GM12878 (cell line): ENCODE data around the gene HEATR1. TPM values are rescaled to one million over a fixed set of nuclear protein-coding genes. Genes with fewer than 3 reads are reported as not detected.

ENCODE experiments used
- ASH2L ChIP-seq: fragments of 300-600, 200-600 bp; sonication (generic); IDR thresholded peaks from 2 replicates; pipeline ENCODE4 v1.6.1; 2017; ENCODE audit warnings: low read depth, mild to moderate bottlenecking, borderline replicate concordance
- ATF2 ChIP-seq: IDR thresholded peaks from 2 replicates; pipeline ENCODE4 v1.6.1; 2012; ENCODE audit warnings: low read length, inconsistent platforms
- BACH1 ChIP-seq: fragments of 450-650 bp; IDR thresholded peaks from 2 replicates; pipeline ENCODE4 v1.6.1; 2017; ENCODE audit warnings: mild to moderate bottlenecking, borderline replicate concordance
- FOS ChIP-seq: IDR thresholded peaks from 3 replicates; pipeline ENCODE4 v1.6.1; 2011; ENCODE audit warnings: borderline replicate concordance; ENCODE audit not compliant: insufficient read length; ENCODE audit errors: extremely low read depth
- IRF4 ChIP-seq: IDR thresholded peaks from 2 replicates; pipeline ENCODE4 v1.6.1; 2011; ENCODE audit warnings: low read depth, low read length
- KAT2A ChIP-seq: conservative IDR thresholded peaks from 2 replicates; pipeline ENCODE4 v1.6.1; 2011; ENCODE audit warnings: low read depth, low read length; ENCODE audit not compliant: control insufficient read depth
- KLF5 ChIP-seq: fragments of 450-650 bp; IDR thresholded peaks from 2 replicates; pipeline ENCODE4 v1.6.1; 2014; ENCODE audit warnings: mild to moderate bottlenecking; ENCODE audit not compliant: partially characterized antibody
- MEF2B ChIP-seq: fragments of 450-650 bp; IDR thresholded peaks from 2 replicates; pipeline ENCODE4 v1.6.1; 2018; ENCODE audit warnings: mild to moderate bottlenecking, moderate library complexity; ENCODE audit not compliant: partially characterized antibody, poor library complexity, severe bottlenecking
- MTA3 ChIP-seq: IDR thresholded peaks from 2 replicates; pipeline ENCODE4 v1.6.1; 2012; ENCODE audit warnings: low read length, inconsistent platforms, borderline replicate concordance
- MYC ChIP-seq: IDR thresholded peaks from 2 replicates; pipeline ENCODE4 v1.6.1; 2011; ENCODE audit warnings: mild to moderate bottlenecking, low read length, moderate library complexity, inconsistent platforms; ENCODE audit not compliant: insufficient read depth, insufficient replicate concordance, insufficient read length, severe bottlenecking
- NFIC ChIP-seq: IDR thresholded peaks from 2 replicates; pipeline ENCODE4 v1.6.1; 2012; ENCODE audit warnings: low read depth, mild to moderate bottlenecking, inconsistent platforms, low read length, moderate library complexity
- NR2F1 ChIP-seq: fragments of 450-650 bp; conservative IDR thresholded peaks from 2 replicates; pipeline ENCODE4 v1.6.1; 2017; ENCODE audit warnings: mild to moderate bottlenecking
- POLR2AphosphoS5 ChIP-seq: IDR thresholded peaks from 2 replicates; pipeline ENCODE4 v1.6.1; 2011; ENCODE audit warnings: mild to moderate bottlenecking, low read length, inconsistent platforms
- RUNX3 ChIP-seq: IDR thresholded peaks from 2 replicates; pipeline ENCODE4 v1.6.1; 2012; ENCODE audit warnings: low read length, inconsistent platforms
- STAT1 ChIP-seq: fragments of 450-650 bp; conservative IDR thresholded peaks from 2 replicates; pipeline ENCODE4 v1.6.1; 2014; ENCODE audit warnings: antibody characterized with exemption, mild to moderate bottlenecking
- WRNIP1 ChIP-seq: IDR thresholded peaks from 2 replicates; pipeline ENCODE4 v1.6.1; 2011; ENCODE audit warnings: low read depth, low read length, improper control_type of control experiment, borderline replicate concordance
- ZBED1 ChIP-seq: IDR thresholded peaks from 2 replicates; pipeline ENCODE4 v1.6.1; 2016; ENCODE audit warnings: borderline replicate concordance
- ZNF207 ChIP-seq: fragments of 450-650 bp; IDR thresholded peaks from 2 replicates; pipeline ENCODE4 v1.6.1; 2014; ENCODE audit warnings: antibody characterized with exemption, mild to moderate bottlenecking, borderline replicate concordance
- ZNF622 ChIP-seq: fragments of 450-650 bp; IDR thresholded peaks from 2 replicates; pipeline ENCODE4 v1.6.1; 2017; ENCODE audit warnings: mild to moderate bottlenecking, inconsistent platforms
- polyA plus RNA-seq, 11 experiments: library from polyadenylated mRNA; depleted of rRNA in 4 of 11; unstranded in 6 of 11; stranded (reverse) in 5 of 11; fragments of >200 nt; fragmentation: Nextera tagmentation in 4 of 11; fragmentation: Illumina TruSeq in 1 of 11; extraction: Ambion mirVana in 4 of 11; extraction: Trizol in 1 of 11; gene quantifications; 1 replicate in 1 of 11; 2 replicates in 10 of 11; pipeline versions ENCODE4 v1.2.1 to v1.2.3, GENCODE V29; 2011 to 2016; ENCODE audit warnings: inconsistent platforms in 2 of 11, missing spikeins in 2 of 11, low read depth in 1 of 11
- total RNA-seq, 4 experiments: library from RNA; depleted of rRNA in 3 of 4; stranded (reverse); fragments of >200 nt in 3 of 4; fragmentation: Illumina TruSeq in 1 of 4; extraction: Trizol in 1 of 4; gene quantifications; 2 replicates each; pipeline versions ENCODE4 v1.2.1 to v1.2.3, GENCODE V29; 2013 to 2021
- TF ChIP-seq, protein P1 (sequence below): fragments of 450-650 bp; formaldehyde crosslinking; IDR thresholded peaks from 2 replicates; pipeline ENCODE4 v1.4.0; 2022; ENCODE audit warnings: mild to moderate bottlenecking, moderate library complexity
- TF ChIP-seq, protein P2 (sequence below): IDR thresholded peaks from 2 replicates; pipeline ENCODE4 v1.6.1; 2012; ENCODE audit warnings: low read depth, low read length, improper control_type of control experiment
- TF ChIP-seq, protein P3 (sequence below): fragments of 450-650 bp; IDR thresholded peaks from 2 replicates; pipeline ENCODE4 v1.6.1; 2017; ENCODE audit warnings: mild to moderate bottlenecking

HEATR1 gene
- total and polyA plus RNA-seq, 10 of the 15 experiments (the other 5 are each of a cell fraction or from before 2014, with no cell fraction given), result 8.6 to 72.3 (median 41.9) TPM

DNA sequence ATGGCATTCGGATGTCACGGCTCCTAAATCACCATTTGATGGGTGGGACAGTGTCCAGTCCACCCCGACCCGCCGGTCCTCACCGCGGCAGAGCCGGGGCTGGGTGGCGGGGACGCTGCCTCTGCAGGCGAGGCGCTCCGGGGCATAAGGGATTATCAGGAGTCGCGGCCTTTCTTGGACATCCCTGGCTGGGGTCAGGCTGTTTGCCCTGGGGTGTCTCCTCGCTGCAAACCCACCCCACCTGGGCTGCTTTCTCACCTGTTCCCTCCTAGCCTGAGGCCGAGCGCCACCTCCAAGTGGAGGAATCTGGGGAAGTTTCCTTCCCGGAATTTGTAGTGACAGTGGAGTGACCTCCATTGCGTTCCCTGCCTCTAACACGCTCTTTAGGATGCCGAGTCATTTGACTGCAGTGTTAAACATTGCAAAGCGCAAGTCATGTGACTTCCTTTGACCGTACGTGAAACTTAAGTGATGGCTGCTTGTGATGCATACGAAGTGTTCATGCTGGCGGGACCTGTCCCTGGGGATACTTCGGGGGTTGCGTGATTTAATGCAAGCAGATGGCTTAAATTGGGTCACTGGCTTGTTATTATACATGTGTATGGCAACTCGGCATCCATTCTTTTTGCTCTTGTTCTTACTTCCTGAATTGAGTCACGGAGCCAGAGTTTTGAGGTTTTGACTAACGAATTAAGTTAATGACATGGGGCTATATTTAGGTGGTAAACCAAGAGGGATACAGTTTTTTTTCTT is 80.0 kb downstream of the HEATR1 start (continued):
- TF ChIP-seq, protein P1, sequence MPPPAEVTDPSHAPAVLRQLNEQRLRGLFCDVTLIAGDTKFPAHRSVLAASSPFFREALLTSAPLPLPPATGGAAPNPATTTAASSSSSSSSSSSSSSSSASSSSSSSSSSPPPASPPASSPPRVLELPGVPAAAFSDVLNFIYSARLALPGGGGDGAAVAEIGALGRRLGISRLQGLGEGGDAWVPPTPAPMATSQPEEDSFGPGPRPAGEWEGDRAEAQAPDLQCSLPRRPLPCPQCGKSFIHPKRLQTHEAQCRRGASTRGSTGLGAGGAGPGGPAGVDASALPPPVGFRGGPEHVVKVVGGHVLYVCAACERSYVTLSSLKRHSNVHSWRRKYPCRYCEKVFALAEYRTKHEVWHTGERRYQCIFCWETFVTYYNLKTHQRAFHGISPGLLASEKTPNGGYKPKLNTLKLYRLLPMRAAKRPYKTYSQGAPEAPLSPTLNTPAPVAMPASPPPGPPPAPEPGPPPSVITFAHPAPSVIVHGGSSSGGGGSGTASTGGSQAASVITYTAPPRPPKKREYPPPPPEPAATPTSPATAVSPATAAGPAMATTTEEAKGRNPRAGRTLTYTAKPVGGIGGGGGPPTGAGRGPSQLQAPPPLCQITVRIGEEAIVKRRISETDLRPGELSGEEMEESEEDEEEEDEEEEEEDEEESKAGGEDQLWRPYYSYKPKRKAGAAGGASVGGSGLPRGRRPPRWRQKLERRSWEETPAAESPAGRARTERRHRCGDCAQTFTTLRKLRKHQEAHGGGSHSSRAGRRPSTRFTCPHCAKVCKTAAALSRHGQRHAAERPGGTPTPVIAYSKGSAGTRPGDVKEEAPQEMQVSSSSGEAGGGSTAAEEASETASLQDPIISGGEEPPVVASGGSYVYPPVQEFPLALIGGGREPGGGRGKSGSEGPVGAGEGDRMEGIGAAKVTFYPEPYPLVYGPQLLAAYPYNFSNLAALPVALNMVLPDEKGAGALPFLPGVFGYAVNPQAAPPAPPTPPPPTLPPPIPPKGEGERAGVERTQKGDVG, result 0 out of 2 replicates have a peak, but pooled peaks have one; percentile 48
- 0 out of 2 replicates have a peak, but pooled peaks have one; percentile 31 for TF ChIP-seq IRF4
- peak; percentile 20; the same call in 1 of the 2 replicates for TF ChIP-seq ZNF207
- TF ChIP-seq BACH1, result no peak; the same call in 1 of the 2 replicates
- peak; percentile 94 for TF ChIP-seq MEF2B
- TF ChIP-seq FOS, result no peak
- no peak for TF ChIP-seq MTA3
- TF ChIP-seq WRNIP1, result no peak
- TF ChIP-seq RUNX3, result peak; percentile 47
- TF ChIP-seq MYC, result no peak
- TF ChIP-seq POLR2AphosphoS5, result peak; percentile 71
- TF ChIP-seq ATF2, result no peak
- no peak for TF ChIP-seq ZBED1
- TF ChIP-seq NR2F1, result peak; percentile 31; the same call in 1 of the 2 replicates
- TF ChIP-seq ZNF622, result no peak
- no peak for TF ChIP-seq NFIC
- no peak for TF ChIP-seq KAT2A
- 0 out of 2 replicates have a peak, but pooled peaks have one; percentile 17 for TF ChIP-seq STAT1
- 0 out of 2 replicates have a peak, but pooled peaks have one; percentile 16 for TF ChIP-seq ASH2L
- TF ChIP-seq, protein P2, sequence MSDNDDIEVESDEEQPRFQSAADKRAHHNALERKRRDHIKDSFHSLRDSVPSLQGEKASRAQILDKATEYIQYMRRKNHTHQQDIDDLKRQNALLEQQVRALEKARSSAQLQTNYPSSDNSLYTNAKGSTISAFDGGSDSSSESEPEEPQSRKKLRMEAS, result peak; percentile 26; the same call in 1 of the 2 replicates
- no peak for TF ChIP-seq KLF5
- TF ChIP-seq, protein P3, sequence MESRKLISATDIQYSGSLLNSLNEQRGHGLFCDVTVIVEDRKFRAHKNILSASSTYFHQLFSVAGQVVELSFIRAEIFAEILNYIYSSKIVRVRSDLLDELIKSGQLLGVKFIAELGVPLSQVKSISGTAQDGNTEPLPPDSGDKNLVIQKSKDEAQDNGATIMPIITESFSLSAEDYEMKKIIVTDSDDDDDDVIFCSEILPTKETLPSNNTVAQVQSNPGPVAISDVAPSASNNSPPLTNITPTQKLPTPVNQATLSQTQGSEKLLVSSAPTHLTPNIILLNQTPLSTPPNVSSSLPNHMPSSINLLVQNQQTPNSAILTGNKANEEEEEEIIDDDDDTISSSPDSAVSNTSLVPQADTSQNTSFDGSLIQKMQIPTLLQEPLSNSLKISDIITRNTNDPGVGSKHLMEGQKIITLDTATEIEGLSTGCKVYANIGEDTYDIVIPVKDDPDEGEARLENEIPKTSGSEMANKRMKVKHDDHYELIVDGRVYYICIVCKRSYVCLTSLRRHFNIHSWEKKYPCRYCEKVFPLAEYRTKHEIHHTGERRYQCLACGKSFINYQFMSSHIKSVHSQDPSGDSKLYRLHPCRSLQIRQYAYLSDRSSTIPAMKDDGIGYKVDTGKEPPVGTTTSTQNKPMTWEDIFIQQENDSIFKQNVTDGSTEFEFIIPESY, result no peak
